RCC 7860 (cell line): ENCODE measurements around the gene SUPT20HL1.
"Not testable (repeated sequence)": the region's sequence is repeated elsewhere in the genome, so short reads cannot be mapped to it uniquely, and the experiment has no call there.

ENCODE experiments used
- DNase-seq: peaks from one replicate; pipeline ENCODE4 v3.0.0-alpha.2; 2015; ENCODE audit warnings: low spot score
- FAIRE-seq: peaks from 2 replicates; lab custom pipeline; 2012; peaks lifted over from hg19 to GRCh38; lab: Jason Lieb, UNC

The SUPT20HL1 gene

DNA sequence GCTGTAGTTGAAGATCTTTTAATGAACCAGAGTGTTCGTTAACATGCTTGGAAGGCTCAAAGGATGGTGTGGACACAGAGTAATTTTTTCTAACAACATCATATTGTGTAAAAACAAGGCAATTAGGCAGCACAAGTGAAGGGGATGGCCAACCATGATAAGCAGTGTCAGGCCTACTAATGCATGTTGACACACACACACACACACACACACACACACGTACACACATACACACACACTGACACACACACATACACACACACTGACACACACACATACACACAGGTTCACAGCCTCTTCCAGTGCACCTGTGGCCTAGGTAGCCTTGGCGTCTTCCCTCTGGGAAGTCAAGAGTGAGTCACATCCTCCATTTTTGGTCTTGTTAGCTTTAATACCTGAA is at the start of gene SUPT20HL1:
SUPT20HL1 (plus strand) TSS at position 368 of the 400 bp plus-strand sequence. CDS start 2,122 bp downstream, outside the sequence.
- DNase-seq (no peak), FAIRE-seq (no peak)

DNA sequence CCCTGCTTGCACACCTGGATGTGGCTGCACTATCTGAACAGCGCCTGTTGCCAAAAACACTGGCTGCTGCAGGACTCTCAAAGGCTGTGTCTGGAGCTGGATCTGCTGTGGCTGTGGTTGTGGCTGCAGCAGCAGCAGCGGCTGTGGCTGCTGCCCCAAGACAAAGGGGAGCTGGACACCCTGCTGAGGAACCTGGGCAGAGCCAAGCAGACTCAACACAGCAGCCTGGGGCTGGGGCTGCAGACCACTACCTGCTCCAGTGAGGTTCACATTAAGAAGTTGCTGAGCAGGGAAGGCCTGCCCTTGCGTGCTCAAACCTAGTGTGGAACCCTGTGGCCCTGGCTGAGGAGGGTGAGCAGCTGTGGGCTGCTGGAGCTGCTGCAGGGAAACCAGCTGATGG is 49.5 kb upstream of the SUPT20HL1 start:
- not testable (repeated sequence) for FAIRE-seq, DNase-seq

DNA sequence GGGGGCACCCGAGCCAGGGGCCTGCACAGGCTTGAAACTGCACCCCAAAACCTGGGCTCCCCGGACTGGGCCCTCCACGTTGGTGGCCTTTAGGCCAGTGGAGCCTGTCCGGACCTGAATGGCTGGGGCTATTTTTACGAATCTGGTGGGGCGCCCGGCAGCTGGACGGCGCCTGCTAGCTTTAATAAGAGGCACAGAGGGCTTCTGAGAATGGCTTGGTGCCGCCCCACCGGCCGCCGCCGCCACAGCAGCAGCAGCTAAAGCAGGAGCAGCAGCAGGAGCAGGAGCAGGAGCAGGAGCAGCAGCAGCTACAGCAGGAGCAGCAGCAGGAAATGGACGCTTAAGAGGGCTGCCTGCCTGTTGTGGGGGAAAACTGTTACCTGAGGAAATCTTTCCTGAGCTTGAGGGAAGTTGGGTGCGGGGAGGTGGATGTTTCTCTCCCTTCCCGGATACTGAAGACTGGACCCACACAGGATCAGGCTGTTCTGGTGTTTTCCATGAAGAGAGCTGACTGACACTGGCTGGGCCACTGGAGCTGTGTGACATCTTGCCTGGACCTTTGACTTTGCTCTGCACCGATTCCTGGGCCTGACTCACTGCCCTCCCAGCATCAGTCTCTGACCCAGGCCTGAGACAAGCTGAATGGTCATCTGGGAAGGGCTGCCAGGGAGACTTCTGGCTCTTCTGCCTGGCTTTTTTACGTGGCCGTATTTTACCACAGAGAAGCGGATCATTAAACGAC is 48.8 kb upstream of the SUPT20HL1 start:
- FAIRE-seq, DNase-seq: not testable (repeated sequence)

DNA sequence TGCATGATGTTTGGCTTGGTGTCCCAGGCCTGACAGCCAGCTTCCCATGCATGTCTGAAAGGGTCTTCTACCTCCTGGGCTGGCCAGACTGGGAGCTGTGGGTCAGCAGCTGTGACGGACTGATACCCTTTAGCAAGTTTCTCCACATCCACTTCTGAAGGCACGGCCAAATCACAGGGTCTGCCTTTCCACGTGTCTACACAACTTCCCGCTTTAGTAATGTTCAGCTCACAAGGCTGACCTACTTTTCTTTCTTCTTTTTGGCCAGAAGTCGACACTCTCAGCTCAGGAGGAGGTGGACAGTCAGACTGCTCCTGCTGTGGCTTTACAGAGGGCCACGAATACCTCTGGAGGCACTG is 48.2 kb upstream of the SUPT20HL1 start:
- not testable (repeated sequence) for DNase-seq, FAIRE-seq

DNA sequence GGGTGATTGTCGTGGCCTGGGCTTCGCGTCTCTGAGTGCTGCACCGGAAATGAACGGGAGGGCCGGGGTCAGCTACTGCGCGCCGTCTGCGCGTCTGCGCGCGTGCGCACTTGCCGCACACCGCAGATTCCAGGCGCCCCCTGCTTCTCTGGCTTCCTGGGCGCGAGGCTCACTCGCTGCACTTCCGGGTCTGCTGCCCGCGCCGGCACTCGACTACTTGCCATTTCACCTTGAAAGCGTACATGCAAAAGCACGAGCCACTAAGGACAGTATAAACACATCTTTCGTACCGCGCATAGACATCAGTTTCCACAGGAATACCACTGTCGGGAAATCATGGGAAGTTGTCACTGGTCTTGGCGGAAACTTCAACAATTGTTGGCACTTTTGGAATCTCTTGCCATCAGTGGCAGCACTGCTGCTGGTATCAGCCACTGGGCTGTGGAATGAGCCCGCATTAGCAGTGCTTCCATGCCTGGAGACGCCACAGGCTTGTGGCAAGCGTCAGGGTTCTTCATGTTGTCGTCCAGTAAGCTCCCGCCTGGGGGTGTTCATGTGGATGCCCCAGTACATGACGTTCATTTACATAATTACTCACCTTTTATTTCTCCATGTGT is 46.3 kb upstream of the SUPT20HL1 start, which contains the start of gene SUPT20HL2:
SUPT20HL2 (minus strand) TSS at position 51 of the 617 bp plus-strand sequence. CDS start 754 bp downstream, outside the sequence.
- no peak for DNase-seq
- FAIRE-seq = no peak

DNA sequence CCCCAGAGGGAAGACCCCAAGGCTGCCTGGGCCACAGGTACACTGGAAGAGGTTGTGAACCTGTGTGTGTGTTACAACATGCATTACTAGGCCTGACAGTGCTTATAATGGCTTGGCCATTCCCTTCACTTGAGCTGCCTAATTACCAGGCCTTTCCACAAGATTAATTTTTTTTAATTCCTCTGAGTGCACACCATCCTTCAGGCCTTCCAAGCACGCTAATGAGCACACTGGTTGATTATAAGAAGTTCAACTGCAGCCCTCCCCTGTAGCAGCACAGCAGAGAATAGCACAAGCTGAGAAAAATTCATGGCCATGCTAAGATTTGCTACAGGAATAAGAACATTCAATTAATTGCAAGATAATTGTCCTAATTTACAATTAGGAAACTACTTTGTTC is 44.3 kb upstream of the SUPT20HL1 start:
- DNase-seq (no peak), FAIRE-seq (no peak)

DNA sequence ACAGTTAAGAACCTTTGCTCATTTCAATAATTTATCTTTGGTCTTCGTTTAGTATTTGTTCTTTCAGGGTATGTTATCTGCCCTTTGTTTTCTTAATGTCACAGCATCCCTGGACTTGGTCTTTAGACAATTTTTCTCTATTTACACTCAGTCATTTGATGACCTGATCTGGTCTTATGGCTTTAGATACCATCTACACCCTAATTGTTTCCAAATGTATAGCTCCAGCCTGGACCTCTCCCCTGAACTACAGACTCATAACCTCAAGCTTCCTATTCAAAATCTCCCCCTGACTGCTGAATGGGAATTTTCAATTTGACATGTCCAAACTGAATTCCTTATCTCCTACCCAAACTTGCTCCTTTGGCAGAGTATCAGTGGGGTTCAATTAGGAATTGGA is 42.9 kb upstream of the SUPT20HL1 start:
- DNase-seq = no peak
- no peak for FAIRE-seq

DNA sequence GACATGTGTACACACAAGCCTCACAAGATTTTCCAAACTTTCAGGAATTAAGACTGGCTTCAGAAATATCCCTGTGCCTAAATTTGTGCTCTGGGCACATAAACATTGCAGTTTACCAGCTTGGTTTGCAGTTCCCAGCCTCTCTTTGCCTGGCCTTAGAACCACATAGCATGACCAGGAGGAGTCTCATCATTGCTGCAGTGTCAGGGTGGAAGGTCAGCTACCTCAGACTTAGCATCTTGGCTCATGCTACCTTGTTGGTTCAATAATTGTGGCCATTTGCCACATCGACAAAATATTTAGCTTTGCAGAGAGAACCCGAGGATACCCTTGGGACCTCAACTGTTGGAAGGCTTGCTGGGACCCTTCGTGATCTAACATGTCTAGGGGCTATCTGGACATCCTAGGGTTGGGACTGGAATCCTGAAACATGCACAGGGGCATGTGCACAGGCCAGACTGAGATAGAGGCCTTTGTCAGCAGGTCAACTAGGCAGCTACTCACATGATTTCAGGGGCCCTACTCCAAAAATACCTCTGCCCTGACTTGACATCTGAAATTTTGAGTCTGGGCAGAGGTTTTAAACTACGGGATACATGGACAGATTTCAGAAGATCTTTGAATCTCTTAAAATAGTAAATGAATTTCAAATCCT is 38.6 kb upstream of the SUPT20HL1 start:
- DNase-seq (no peak), FAIRE-seq (no peak)

DNA sequence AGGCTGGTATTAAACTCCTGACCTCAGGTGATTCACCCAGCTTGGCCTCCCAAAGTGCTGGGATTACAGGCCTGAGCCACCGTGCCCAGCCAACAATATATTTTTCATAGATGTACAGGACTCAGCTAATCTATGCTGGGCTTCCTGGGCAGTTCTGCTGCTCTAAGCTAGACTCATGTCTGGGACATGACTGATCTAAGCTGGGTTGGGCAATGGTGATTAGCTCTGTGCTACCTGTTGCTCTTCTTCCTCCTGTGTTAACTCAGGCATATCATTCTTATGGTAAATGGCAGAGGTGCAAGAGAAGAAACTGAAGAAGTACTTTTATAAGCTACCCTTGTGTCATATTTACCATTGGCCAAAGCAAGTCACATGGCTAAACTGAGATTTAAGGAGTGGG is 35.2 kb upstream of the SUPT20HL1 start:
- DNase-seq (no peak), FAIRE-seq (no peak)

DNA sequence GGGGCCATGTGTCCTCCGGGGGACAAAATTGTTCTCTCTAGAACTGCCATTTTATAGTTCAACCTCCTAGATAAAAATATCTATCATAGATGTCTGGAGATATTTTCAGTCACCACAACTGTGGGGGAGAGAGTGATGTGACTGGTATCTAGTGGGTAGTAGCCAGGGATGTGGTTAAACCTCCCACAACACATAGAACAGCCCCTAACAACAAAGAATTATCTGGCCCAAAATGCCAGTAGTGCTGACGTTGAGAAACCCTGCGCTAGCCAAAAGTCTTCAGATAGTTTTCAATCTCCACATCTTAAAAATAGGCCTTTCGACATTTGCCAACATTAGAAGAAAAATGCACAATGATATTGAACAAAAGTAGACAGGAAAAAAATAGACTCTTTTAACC is 27.6 kb upstream of the SUPT20HL1 start:
- DNase-seq = no peak

DNA sequence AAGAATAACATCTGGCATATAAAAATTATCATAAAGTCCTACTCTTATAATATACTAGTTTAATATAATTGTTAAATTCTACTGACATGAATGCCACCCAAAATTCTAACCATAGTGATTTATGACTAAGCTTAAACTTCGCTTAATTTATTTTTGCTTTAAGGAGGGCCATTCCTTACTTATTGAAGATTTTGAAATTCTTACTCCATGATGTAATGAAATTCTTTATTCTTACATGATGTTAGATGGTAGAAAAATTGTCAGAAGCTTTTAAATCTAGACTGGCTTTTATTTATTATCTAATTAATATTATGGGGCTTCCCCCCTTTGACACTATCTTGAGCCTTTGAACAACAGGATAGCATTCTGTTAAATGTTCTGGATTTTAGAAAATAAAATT is 27.1 kb upstream of the SUPT20HL1 start:
- FAIRE-seq (no peak), DNase-seq (no peak)

More for the DNA sequence above, 27.6 kb upstream of the SUPT20HL1 start:
- FAIRE-seq = no peak

DNA sequence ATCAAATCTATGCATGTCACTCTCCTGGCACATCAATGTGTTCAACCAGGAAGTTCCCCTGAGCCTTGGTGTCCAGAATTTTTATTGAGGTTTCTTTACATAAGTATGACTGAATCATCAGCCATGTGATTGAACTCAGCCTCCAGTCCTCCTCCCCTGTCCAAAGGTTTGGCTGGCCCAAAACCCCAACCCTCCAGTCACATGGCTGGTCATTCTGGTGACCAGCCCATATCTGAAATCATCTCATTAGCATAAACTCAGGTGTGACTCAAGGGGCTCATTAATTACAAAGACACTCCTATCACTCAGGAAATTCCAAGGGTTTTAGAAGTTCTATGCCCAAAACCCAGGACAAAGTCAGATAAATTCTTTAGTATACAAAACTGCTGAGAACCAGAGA is 26.0 kb upstream of the SUPT20HL1 start:
- FAIRE-seq = no peak
- DNase-seq = no peak

DNA sequence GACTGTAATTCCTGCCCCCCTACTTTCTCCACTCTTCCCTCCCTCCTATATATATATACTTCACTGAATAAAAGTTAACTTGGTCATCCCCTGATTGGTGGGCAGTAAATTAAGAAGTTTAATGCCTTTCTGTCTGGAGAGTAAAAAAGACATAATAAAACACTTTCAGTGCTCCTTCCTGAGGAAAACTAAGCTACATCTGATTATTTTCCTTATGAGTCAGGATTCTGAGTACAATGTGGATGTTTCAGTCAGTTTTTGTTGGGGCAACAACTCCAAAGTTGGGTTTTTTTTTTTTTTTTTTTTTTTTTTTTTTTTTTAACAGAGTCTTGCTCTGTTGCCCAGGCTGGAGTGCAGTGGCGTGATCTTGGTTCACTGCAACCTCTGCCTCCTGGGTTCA is 24.6 kb upstream of the SUPT20HL1 start:
- no peak for FAIRE-seq

DNA sequence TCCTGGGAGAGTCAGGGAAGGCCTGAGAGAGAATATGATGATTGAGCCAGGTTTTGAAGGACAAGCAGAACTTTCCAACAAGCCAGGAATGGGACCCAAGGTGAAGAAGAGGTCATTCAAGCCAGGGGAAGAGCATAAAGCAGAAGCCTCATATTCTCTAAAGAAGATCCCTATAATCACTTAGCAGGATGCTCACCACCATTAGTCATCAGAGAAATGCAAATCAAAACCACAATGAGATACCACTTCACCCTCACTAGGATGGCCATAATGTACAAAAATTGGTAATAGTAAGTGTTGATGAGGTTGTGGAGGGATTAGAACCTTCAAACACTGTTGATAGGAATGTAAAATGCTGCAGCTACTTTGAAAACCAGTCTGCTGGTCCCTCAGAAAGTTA is 20.5 kb upstream of the SUPT20HL1 start:
- FAIRE-seq (no peak), DNase-seq (no peak)

More for the DNA sequence above, 24.6 kb upstream of the SUPT20HL1 start:
- DNase-seq = no peak

DNA sequence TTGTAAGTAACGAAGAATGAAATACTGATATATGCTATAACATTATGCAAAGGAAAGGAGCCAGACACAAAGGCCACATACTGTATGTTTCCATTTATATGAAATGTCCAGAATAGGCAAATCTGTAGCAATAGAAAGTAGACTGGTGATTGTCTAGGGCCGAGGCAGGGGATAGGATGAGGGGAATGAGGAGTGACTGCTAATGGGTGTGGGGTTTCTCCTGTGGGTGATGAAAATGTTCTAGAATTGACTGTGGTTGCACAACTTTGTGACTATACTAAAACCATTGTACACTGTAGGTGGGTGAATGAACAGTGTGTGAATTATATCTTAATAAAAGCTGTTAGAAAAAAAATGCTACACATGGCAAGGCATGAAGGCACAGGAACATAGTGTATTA is 19.9 kb upstream of the SUPT20HL1 start:
- DNase-seq (no peak), FAIRE-seq (no peak)

DNA sequence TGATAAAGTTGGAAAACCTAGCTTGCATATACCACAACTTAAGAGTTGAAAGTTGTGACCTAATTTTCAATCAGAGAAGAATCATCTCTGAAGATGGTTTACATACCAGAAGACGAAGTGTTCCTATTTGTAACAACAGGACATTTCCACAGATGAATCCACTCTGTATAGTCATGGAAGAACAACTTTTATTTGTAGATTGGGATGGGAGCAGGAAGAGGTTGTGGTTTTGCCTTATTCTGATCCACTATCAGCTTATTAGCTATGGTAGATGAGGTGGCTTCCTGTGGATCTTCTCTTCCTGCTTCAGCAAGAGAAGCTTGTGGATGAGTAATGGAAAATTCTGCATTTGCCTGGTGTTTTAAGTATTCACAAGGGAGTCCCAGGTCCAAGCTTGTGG is 18.6 kb upstream of the SUPT20HL1 start:
- DNase-seq = peak; percentile 36
- FAIRE-seq = peak; percentile 10

DNA sequence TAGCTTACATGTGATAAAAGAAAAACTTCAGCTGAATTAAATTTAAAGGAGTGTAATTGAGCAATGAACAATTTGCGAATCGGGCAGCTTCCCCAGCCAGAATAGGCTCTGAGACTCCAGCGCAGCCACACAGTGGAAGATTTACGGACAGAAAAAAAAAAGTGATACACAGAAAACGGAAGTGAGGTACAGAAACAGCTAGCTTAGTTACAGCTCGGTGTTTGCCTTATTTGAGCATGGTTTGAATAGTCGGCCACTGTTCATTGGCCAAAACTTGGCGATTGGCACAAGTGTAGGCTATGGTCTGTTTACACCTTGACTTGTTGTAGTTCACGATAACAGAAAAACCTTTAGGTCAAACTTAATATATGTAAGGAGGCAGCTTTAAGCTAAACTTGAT is 16.7 kb upstream of the SUPT20HL1 start:
- no peak for DNase-seq
- FAIRE-seq = no peak

DNA sequence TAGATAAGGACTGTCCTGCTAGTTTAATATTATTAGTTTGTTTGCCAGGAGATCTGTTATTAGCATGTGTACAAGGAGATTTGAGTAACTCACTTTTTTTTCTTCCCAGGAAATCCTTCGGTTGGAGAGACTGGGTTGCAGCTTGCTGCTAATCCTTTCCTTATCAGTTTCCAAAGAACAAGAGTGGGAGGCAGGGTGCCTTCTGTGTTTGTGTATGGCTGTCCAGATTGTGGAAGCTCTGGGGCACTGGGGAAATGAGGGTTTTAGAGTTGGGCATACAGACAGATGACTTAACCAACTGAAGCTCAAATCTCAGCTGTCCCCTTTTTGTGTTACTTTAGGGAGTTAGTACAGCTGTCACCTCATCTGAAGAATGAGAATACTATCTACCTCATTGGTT is 12.6 kb upstream of the SUPT20HL1 start:
- no peak for FAIRE-seq
- DNase-seq = no peak

DNA sequence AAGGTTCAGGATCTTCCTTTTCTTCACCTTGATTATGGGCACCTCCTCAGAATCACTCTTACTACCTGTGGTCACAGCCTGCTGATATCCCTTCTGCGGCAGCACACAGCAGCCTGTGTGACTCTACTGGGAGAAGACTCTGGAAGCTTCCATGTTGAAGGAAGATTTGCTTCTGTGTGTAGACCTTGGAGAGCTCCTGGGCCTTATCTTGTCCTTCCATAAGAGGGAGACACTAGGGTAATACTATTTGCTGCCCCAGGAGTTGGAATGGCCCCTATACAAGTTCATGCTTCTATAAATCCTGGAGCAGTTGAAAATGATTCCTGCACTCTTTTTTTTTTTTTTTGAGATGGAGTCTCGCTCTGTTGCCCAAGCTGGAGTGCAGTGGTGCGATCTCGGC is 10.2 kb upstream of the SUPT20HL1 start:
- DNase-seq (no peak), FAIRE-seq (no peak)

DNA sequence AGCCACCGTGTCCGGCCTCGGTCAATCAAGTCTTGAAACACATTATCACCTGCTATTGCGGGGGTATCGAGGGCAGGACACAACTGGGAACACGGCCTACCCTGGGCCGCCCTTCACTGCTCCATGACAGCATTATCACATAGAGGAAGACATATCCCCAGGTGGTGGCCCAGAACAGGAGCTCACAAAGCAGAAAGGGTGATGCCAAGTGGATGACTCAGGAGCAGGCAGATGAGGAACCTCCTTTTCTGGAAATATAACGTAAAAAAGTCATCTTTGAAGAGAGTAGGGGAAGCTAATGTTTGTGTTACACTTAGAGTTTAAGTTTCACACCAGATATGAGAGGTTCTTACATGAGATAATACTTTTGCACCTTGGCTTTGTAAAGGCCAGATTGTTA is 5.3 kb upstream of the SUPT20HL1 start:
- DNase-seq = no peak
- no peak for FAIRE-seq

DNA sequence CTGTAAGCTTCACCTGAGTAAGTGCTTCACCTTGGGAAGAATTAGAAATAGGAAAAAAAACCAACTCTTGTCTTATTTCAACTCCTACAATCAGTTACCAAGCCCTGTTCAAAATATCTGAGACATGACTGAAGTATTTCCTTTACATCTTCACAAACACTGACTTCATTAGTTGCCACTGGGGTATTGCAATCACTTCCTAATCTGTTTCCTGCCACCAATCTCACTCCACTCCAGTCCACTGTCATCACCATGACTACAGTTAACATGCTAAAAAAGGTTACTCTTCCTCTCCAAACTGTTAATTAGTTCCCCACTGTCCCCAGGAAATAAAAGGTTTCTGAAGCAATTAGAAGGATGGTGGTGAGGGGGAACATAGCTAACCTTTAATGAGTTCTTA is 3.3 kb upstream of the SUPT20HL1 start:
- no peak for DNase-seq
- no peak for FAIRE-seq
